ENCODE results near the gene DDX1.
"Not testable (repeated sequence)": the region's sequence is repeated elsewhere in the genome, so short reads cannot be mapped to it uniquely, and the experiment has no call there.

The DDX1 gene

DNA sequence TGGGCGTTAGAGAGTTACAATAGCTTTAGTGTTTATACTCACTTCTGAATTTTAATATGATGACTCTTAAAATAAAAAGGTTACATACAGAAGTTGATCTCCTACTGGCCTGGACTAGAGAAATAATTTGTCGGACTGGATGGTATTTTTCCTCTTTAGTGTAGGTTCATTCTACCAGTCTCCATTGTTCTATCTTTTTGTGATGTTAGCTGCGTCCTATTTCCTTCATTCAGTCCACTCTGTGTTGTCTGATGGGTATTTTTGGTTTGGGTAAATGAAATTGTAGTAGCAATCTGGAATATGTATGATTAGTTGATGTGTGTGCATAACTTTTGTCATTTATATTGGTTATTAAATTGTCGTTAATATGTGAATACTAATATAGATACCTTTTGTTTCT lies 5.3 kb downstream of the DDX1 start:
- no peak for DNase-seq

DNA sequence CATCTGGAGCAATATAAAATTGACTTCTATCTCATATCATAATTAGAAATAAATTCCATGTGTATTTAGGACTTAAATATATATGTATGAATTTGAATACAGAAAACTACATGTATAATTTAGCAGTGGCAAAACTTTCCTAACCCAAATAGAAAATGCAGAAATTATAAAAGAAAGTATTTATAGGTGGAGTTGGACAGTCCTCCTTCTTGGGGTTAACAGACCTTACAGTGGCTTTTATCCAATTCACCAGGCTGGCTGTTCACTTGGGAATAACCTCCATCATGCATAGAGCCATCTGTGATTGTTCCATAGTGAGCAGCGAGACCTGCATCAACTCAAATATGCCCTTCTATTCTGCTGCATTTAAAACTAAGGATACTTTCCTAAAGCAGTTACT lies 8.3 kb downstream of the DDX1 start:
- no peak for DNase-seq

DNA sequence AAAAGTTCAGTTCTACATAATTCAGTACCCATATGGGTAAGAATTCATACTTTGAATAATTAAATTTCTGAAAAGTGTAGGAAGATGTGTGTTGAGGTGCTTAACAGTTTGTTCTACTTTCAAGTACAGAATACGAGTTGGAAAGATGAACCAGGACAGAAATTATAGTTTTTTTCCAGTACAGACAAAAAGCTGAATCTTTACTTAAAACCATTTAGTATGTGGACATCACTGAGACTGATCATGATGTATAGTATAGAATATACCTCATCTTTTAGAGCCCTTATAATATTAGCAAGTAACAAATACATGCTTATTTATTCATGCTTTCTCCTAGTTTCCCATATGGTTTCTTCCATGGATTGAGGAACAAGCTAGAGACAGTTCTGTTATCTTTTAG lies 10.0 kb downstream of the DDX1 start:
- DNase-seq, result no peak

DNA sequence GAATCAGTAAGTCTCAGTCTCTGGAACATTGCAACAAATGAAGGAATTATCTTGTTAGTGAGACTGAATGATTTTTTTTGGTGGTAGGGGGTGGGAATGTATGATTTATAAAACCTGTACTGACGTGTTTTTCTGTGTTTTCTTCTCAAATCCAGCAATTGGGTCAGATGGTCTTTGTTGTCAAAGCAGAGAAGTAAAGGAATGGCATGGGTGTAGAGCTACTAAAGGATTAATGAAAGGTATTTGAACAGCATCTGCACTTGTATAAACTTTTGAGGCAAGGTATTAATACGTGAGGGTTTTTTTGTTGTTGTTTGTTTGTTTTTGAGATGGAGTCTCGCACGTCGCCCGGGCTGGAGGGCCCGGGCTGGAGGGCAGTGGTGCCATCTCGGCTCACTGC lies 10.7 kb downstream of the DDX1 start:
- no peak for DNase-seq

DNA sequence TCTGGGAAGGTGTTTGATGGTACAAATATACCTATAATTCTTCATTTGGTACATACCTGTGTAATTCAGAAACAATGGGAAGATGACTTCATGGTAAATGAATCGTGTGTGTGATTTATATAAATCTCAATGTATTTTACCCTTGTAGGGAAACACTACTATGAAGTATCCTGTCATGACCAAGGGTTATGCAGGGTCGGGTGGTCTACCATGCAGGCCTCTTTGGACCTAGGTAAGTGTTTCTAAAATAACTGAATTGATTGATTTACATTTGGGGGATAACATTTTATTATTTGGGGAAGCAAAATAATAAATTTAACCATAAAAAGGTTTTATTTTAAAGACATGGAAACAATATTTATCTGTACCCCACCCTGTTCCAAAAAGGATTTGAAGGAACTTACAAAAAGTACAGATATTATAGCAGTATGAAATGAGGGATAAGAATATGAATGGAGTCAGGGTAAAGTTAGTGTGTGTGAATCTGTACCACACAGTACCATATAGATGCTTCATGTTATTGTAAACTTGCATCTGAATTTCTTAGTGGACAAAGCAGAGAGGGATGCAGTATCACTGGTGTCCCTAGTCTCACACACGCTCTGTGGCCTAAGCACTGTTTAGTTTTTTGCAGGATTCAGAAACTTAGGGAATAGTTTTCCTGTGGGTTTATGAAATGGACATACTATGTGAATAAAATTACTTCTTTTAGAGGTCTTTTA lies 11.5 kb downstream of the DDX1 start:
- DNase-seq, result no peak

DNA sequence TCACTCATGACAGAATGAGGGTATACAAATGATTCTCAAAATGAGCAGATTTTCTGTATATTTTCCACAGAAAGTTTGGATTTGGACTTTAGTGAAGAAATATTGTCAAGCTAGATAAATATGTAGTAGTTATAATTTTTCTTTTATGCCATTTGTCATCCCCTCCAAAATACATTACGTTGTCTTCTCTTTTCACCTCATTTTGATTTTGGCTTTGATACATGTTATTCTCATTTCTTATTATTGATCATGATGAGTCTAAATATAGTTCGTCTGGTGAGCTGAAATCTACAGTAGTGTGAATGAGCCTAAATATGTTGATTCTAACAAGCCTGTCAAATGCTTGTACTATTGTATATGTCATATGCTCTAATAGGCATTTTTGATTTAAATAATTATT lies 12.3 kb downstream of the DDX1 start:
- no peak for DNase-seq

DNA sequence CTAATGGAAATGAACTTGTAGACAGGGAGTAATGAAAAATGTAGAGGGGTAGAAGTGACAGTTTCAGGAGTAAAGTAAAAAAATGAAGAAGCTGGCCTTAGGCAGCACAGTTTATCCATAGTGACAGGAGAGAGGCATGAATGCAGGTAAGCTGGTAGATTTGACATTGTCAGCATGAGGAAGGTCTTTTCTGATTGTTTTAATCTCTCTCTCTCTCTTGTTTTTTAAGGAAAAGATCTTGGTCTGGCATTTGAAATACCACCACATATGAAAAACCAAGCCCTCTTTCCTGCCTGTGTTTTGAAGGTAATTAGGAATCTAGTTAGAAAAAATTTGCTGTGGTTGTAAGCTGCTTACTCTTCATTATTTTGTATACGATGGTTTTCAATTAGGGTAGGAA lies 14.1 kb downstream of the DDX1 start:
- DNase-seq, result no peak

DNA sequence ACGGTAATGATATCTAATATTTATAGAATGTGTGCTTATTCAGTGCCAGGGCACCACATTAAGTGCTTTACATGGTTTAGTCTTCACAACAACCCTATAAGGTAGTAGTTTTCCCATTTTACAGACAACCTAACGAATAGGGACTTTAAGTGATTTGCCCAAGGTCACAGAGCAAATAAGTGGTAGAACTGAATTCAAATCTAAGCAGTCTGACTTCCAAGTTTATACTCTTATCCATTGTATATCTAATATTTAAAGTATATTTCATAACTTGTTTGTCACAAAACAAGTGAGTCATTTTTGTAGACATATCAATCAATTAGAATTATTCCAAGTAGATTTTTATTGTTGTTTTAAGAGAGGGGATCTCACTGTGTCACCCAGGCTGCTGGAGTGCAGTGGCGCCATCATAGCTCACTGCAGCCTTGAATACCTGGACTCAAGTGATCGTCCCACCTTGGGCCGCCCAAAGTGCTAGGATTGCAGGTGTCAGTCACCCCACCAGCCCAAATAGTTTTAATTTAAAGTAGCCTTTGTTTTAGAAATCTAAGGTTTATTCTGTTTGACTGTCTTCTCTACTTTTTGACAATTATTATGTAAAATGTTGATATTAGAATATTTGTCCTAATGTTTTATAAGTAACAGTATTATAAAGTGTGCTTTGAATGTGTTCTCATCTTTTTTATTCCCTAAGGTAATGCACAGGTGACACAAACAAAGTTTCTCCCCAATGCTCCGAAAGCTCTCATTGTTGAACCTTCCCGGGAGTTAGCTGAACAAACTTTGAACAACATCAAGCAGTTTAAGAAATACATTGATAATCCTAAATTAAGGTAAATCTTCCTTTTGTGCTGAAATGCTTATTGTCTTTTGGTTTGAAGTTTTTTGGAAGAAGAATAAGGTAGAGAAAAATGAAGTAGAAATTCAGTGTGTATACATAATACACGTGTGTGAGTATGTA lies 15.1 kb downstream of the DDX1 start:
- DNase-seq, result no peak

DNA sequence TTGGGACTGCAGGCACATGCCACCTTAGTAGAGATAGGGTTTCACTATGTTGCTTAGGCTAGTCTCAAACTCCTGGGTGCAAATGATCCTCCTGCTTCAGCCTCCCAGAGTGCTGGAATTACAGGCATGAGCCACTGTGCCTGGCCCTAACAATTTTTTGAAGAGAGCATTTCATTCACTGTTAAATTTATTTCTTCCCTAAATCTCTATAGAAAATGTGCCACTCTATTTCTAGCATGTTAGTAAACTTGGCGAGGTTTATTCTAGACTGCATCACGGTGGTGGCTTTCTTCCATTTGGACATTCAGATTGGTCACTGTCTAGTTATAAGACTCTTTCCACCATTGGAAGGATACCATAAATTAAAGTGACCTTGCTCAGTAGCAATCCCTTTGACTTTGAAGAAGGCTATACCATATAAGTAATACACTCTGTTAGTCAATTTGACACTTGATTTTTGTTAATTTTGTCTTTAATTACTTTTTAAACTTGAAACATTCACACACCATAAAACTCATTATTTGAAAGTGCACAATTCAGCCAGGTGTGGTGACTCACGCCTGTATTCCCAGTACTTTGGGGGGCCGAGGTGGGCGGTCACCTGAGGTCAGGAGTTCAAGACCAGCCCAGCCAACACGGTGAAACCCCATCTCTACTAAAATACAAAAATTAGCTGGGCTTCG lies 16.2 kb downstream of the DDX1 start:
- no peak for DNase-seq

DNA sequence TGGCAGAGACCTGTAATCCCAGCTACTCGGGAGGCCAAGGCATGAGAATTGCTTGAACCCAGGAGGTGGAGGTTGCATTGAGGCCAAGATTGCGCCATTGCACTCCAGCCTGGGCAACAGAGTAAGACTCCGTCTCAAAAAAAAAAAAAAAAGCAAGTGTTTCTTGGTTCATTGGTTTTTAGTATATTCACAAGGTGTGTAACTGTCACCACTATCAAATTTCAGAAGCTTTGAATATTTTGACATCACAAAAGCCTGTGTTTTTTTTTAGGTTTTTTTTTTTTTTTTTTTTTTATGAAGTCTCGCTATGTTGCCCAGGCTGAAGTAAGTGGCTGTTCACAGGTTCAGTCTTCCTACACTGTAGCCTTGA lies 16.7 kb downstream of the DDX1 start:
- no peak for DNase-seq

DNA sequence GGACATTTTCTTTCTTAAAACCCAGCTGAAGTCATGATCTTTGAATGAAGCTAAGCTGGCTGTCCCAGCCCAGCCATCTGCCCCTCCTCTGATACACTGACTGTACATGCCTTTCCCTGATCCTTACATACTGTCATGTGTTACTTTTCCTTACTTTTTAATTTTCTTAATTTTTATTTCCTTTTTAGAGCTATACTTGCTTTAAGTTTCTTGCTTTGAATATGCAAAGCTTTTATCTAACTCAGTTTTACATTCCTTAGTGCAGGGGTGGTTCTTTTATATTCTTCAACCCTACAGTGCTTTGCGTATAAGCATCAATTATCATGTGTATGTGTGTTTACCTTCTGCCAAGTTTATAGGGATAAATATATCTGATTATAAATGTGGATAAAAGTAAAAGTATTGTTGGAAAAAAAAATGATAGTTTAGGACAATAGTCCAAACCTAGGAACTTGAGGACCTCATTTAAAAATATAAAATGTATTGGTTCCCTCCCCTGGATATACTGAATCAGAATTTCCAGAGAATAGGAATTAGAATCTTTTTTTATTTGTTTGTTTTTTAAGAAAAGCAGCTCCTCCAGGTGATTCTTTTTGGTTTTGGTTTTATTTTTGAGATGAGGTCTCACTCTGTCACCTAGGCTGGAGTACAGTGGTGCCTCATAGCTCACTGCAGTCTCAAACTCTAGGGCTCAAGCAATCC lies 17.8 kb downstream of the DDX1 start:
- no peak for DNase-seq

DNA sequence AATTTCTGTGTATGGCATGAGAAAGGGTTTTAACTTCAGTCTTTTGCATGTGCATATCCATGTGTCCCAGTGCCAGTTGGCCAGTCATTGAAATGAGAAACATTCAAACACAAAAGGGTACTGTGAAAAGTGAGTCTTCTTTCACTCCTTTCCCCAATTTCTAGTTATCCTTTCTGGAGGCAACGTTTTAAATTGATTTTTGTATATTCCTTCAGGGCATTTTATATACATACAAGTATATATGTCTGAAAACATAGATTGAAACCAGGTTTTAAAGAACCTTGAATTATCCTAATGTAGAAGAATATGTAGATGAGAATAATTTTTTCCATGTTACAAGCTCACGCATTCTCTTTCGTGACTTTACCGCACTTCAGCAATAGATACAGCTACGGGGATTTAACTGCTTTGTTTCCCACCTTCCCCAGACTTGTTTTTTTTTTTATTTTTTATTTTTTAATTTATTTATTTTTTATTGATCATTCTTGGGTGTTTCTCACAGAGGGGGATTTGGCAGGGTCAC lies 18.8 kb downstream of the DDX1 start:
- no peak for DNase-seq

DNA sequence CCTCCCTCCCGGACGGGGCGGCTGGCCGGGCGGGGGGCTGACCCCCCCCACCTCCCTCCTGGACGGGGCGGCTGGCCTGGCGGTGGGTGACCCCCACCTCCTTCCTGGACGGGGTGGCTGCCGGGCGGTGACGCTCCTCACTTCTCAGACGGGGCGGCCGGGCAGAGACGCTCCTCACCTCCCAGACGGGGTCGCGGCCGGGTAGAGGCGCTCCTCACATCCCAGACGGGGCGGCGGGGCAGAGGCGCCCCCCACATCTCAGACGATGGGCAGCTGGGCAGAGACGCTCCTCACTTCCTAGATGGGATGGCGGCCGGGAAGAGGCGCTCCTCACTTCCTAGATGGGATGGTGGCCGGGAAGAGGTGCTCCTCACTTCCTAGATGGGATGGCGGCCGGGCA lies 20.4 kb downstream of the DDX1 start:
- not testable (repeated sequence) for DNase-seq

DNA sequence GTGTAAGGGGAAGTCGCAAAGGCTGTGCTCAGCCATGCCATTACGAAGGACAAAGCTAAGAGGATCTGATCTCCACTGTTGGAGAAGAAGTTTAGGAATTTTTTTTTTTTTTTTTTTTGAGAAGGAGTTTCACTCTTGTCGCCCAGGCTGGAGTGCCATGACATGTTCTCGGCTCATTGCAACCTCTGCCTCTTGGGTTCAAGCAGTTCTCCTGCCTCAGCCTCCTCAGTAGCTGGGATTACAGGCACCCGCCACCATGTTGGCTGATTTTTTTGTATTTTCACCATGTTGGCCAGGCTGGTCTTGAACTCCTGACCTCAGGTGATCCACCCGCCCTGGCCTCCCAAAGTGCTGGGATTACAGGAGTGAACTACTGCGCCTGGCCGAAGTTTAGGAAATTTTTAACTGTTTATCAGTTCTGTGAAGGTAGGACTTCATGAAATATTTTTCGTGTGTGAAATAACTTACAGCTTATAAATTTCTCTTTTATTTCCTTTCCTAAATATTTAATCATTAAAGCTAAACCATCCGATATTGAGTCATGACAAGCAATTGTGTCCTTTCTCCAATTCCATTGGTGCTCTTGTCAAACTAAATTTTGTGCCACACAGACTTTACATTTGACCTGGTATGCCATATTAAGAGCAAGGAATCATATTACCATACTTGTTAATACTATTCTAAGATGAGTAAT lies 22.2 kb downstream of the DDX1 start:
- DNase-seq, result no peak

DNA sequence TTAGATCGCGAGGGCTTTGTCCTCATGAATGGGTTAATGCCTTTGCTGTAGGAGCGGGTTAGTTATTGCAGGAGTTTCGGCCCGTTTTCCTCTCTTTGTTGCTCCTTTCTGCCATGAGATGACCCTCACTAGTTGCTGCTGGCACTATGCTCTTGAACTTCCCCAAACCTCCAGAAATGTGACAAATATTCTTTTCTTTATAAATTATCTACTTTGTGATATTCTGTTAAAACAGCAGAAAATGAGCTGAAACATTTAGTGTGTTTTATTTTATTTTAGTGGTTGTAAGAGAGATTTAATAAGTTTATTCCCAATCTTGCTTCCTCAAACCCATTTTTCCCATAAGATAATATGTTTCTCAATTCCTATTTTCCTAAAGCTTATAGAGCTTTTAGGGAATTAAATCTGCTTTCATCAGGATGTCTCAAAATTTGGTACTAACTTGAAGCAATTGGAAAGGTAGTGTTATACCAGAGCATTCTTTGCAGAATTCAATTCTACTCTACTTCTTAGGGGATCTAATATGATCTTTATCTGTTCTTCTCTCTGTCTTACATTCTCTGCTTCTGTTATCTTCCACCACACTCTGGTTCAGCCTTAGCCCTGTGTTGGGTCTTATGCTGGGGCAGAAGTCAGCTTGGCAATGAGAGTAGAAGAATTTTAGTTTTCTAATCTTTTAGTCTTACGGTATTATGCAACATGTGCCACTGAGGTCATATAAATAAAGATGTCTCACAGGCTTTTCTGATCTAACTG lies 23.1 kb downstream of the DDX1 start:
- no peak for DNase-seq

DNA sequence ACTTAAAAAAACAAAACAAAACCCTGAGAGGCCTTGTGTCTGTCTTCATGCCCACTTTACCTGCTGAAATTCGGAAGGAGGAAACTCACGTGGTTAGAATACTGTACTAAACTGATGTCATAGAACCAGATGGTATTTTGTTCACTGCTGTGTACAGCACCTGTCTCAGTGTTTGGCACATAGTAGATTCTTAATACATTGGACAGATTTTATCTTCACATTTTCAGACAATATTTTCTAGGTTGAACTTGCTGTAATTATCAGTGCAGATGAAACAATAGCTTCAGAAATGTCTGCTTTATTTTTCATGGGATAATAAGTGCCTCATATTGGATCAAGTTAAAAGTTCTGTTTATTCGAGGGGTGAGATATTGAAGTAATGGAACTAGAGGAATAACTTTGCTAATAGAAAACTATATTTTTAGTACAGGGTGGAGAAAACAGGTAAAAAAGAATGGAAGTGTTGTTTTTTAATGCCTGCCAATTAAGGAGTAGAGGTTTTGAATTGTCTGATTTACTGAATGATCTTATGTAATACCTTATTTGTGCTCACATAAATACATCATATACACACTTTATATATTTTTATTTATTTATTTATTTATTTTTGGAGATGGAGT lies 23.7 kb downstream of the DDX1 start:
- no peak for DNase-seq

DNA sequence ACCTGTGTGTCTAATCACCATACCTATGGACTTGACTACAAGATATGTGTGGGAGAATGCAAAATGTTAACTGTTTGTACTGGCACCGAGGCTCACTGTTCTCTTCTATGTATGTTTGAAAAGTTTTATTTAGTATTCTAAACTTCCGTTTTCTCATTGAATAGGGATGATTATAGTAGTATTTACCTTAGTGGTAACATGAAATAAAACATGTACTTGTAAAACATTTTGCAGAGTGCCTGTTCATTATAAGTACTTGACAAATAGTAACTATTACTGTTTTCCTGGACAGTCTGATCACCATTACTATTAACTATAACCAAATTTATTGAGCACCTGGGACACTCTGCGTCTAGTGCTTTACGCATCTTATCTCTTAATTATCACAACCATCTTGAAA lies 24.8 kb downstream of the DDX1 start:
- no peak for DNase-seq

DNA sequence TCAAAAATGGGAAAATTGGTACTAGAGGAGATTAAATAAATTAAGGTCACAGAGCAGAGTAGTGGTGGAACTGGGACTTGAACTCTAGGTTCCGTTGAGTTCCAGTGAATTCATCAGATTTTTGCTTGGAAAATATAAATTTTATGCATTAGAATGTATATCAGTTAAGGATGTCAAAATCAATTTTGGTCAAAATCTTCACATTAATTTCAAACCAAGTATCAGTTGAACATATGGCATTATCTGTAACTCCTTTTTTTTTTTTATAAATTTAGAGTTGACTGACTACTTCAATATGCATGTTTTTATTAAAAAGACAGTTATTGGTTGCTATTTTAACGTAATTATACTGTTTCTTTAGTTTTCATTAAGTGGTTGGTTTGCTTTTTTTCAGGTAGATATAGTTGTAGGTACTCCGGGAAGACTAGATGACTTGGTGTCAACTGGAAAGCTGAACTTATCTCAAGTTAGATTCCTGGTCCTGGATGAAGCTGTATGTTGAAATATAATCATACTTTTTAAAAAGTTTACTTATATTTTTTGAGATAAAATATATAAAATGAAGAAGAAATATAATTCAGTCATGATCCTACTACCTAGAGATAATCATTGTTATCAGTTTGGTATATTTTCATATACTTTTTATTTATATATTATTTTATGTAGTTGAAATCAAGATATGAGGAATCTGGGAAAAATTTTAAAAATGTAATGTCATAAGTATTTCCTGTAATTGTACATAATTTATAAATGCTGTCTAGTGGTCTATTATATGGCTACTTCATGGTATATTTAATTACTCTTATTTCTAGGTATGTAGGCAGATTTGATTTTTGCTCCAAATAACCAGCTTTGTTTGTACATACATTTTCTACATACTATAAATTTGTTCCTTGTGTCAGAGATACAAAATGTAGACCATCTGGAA lies 25.4 kb downstream of the DDX1 start:
- DNase-seq, result no peak

DNA sequence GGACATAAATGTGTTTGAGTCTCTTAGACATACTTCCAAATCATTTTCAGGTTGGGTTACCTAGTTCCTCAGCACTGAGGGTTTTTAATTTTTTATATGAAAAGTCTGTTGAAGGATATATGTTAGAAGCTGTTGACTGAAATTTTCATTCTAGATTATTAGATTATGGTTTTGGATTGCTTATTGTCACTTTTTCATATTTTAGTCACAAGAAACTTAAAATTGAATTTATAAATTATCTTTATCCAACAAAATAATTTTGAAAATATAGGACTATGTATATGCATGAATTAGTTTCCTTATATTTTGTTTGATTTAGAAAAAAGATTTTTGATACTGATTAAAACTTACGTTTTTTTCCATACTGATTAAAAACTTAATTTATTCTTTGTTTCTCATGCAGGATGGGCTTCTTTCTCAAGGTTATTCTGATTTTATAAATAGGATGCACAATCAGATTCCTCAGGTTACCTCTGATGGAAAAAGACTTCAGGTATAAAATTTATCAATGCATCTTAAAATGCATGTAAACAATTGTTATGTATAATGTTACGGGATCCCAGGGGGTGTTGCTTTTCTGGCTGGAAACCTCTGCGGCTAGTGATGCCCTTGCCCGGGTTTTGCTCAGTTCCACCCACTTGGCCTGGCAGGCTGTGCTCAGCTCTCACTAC lies 26.2 kb downstream of the DDX1 start:
- DNase-seq, result no peak
